Epithelial cell of esophagus (primary cell): Measurements from ENCODE around the gene RIC8B.

Source experiments
- DNase-seq: peaks from one replicate; pipeline ENCODE4 v3.0.0; 2010; ENCODE audit warnings: low read depth
- H3K4me3 ChIP-seq: 2 replicates; pipeline ENCODE4 v1.5.1; 2011; ENCODE audit warnings: mild to moderate bottlenecking, low read length, control low read depth
- TF ChIP-seq, protein P1 (sequence below): IDR thresholded peaks from 2 replicates; pipeline ENCODE4 v1.5.1; 2011; ENCODE audit warnings: low read depth, mild to moderate bottlenecking, low read length, control low read depth, inconsistent platforms; ENCODE audit not compliant: insufficient read depth; ENCODE audit errors: missing control alignments

Gene RIC8B

DNA sequence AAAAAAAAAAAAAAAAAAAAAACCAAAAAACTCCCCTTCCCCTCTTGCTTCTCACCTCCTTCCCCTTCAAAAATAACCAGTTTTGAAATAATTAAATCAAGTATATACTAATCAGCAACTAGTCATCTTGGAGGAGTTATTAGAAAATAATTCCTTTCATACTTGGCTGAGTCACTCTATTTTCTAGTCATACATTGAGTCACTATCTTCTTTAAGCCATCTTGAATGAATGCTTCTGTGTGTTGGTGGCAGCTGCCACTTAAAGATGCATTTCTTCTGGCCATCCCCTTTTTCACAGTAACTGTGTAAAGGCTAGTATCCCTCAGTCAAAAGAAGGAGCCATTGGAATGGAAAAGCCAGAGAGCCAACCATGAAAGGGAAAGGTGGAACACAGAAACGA is 97.0 kb downstream of the RIC8B start:
- DNase-seq, result peak; percentile 70
- TF ChIP-seq, protein P1, sequence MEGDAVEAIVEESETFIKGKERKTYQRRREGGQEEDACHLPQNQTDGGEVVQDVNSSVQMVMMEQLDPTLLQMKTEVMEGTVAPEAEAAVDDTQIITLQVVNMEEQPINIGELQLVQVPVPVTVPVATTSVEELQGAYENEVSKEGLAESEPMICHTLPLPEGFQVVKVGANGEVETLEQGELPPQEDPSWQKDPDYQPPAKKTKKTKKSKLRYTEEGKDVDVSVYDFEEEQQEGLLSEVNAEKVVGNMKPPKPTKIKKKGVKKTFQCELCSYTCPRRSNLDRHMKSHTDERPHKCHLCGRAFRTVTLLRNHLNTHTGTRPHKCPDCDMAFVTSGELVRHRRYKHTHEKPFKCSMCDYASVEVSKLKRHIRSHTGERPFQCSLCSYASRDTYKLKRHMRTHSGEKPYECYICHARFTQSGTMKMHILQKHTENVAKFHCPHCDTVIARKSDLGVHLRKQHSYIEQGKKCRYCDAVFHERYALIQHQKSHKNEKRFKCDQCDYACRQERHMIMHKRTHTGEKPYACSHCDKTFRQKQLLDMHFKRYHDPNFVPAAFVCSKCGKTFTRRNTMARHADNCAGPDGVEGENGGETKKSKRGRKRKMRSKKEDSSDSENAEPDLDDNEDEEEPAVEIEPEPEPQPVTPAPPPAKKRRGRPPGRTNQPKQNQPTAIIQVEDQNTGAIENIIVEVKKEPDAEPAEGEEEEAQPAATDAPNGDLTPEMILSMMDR, result no peak

DNA sequence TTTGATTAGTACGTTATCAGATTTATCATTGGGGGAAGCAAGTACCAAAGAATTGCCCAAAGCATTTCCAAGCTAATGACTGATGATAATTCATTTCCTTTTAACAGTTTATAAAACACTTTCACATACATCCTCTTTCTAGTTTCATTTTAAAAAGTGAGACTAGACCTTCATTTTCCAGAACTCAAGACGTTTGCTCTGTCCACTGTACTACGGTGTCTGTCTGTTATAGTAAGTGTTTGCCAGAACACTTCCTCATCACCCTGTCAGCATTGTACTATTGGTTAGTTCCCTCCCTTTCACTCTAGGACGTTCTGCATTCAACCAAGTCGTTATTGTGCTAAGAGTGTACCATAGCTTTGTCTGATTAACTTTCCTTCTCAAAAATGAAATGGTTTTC is 99.5 kb downstream of the RIC8B start:
- TF ChIP-seq, protein P1, result no peak
- DNase-seq, result no peak
- H3K4me3 ChIP-seq, result no peak overlapping the region

More for the DNA sequence above, 97.0 kb downstream of the RIC8B start:
- H3K4me3 ChIP-seq, result no peak overlapping the region

- H3K4me3 ChIP-seq, result no peak overlapping the region
- DNase-seq, result no peak
- TF ChIP-seq, protein P1, result no peak
Observed at GRCh38 chr12:106878804-106879203, 104.3 kb downstream of the RIC8B start.

DNA sequence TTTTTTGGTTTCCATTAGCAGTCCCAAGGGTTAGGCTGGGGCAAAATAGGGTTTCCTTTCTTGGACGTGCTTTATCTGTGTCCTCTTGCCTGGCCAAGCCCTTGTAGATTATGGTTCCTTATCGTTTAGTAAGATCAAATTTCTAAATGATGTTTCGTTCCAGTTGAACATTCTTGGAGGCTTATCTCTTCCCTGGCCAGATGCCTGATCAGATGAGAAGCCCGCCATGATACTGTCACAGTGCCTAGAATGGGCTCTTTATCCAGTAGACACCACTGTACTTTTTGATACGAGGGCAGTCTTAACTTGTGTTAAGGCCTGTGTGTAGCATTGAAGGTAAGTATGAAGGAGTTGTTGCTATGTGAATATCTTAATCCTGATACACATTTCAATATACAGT is 105.1 kb downstream of the RIC8B start:
- TF ChIP-seq, protein P1, result no peak
- H3K4me3 ChIP-seq, result no peak overlapping the region
- DNase-seq, result no peak

- no peak overlapping the region for H3K4me3 ChIP-seq
- TF ChIP-seq, protein P1, result no peak
- DNase-seq, result peak; percentile 17
Observed at GRCh38 chr12:106883426-106883825, 108.9 kb downstream of the RIC8B start.

GRCh38 chr12:106885026-106885425 is 110.5 kb downstream of the RIC8B start:
- H3K4me3 ChIP-seq, result no peak overlapping the region
- TF ChIP-seq, protein P1, result no peak
- no peak for DNase-seq

GRCh38 chr12:106885541-106886249 is 111.2 kb downstream of the RIC8B start:
- DNase-seq, result no peak
- TF ChIP-seq, protein P1, result no peak
- H3K4me3 ChIP-seq, result no peak overlapping the region
